Kidney (tissue), 14 donors: Measurements from ENCODE around the gene CIITA. TPM values are rescaled to one million over a fixed set of nuclear protein-coding genes. Genes with fewer than 3 reads are reported as not detected.

Experiments used
- DNase-seq, 5 donors: peaks; one replicate each; pipeline ENCODE4 v3.0.0-alpha.2; 2013 to 2020
- FAIRE-seq: peaks from 2 replicates; lab custom pipeline; 2012; peaks lifted over from hg19 to GRCh38; lab: Jason Lieb, UNC
- H3K27ac ChIP-seq, 2 donors: one replicate each; pipeline ENCODE4 v1.7.0; 2013; ENCODE audit warnings: low read depth in 2 of 2, low read length in 2 of 2, inconsistent platforms in 1 of 2
- H3K27me3 ChIP-seq: one replicate; pipeline ENCODE4 v1.7.1; 2013; ENCODE audit warnings: low read length, inconsistent platforms; ENCODE audit not compliant: control insufficient read depth, insufficient read depth
- H3K36me3 ChIP-seq, 3 donors: one replicate each; pipeline versions ENCODE4 v1.7.0 to v1.7.1; 2013; ENCODE audit warnings: low read length in 3 of 3, control low read depth in 1 of 3, inconsistent platforms in 1 of 3; ENCODE audit not compliant: insufficient read depth in 3 of 3, control insufficient read depth in 2 of 3
- H3K4me1 ChIP-seq, 3 donors: one replicate each; pipeline versions ENCODE4 v1.7.0 to v1.7.1; 2013; ENCODE audit warnings: low read length in 3 of 3, inconsistent platforms in 1 of 3, low read depth in 1 of 3; ENCODE audit not compliant: control insufficient read depth in 2 of 3, insufficient read depth in 2 of 3
- H3K4me3 ChIP-seq, 3 donors: one replicate each; pipeline versions ENCODE4 v1.7.0 to v1.8.1; 2013; ENCODE audit warnings: low read length in 3 of 3, control low read depth in 1 of 3, inconsistent platforms in 1 of 3
- H3K9ac ChIP-seq, 3 donors: one replicate each; pipeline versions ENCODE4 v1.7.0 to v1.7.1; 2013; ENCODE audit warnings: low read length in 3 of 3, control low read depth in 1 of 3, inconsistent platforms in 1 of 3
- H3K9me3 ChIP-seq, 3 donors: one replicate each; pipeline versions ENCODE4 v1.7.0 to v1.7.1; 2013; ENCODE audit warnings: low read length in 3 of 3, control low read depth in 1 of 3, inconsistent platforms in 1 of 3; ENCODE audit not compliant: control insufficient read depth in 2 of 3, insufficient read depth in 1 of 3
- CTCF ChIP-seq: IDR thresholded peaks from 3 replicates; pipeline ENCODE4 v1.5.1; 2012; ENCODE audit warnings: mild to moderate bottlenecking, moderate library complexity, borderline replicate concordance; ENCODE audit not compliant: insufficient read depth; ENCODE audit errors: extremely low read depth
- intact Hi-C: fragments of 100-400 bp; cut with DNase I; formaldehyde crosslinking; loops from one replicate; pipeline ENCODE4 v1.11.1; 2022
- polyA plus RNA-seq: library from polyadenylated mRNA; stranded (reverse); fragments of 350-450 nt; fragmentation: Illumina TruSeq; extraction: RNeasy Lipid Tissue Mini Kit (QIAGEN cat#74804); gene quantifications from one replicate; pipeline ENCODE4 v1.2.3, GENCODE V29; 2014; ENCODE audit warnings: low read depth, low replicate concordance; ENCODE audit not compliant: insufficient read depth
- total RNA-seq: library from RNA; stranded (reverse); fragmentation: NEBNext Ultra II Directional; extraction: Animal tissue kit (Norgen Biotek cat#: 25700); gene quantifications from one replicate; pipeline ENCODE4 v1.2.1, GENCODE V29; 2021
- donor health status: control.
- donor health status: control.
- donor health status: control.
- donor health status: control.
- donor health status: control.
- donor health status: DM: yes; HTN: yes; CAD: no.
- donor health status: Normal renal cell carcinoma (clear cell type).

The CIITA gene
- total and polyA plus RNA-seq, 2 donors from 2014 or later, result 8.3 to 50.5 TPM

GRCh38 chr16:10852286-10852685 lies 24.7 kb upstream of the CIITA start:
- H3K9me3 ChIP-seq, result no peaks in the 10 kb centered on the region
- FAIRE-seq (no peak), DNase-seq (no peak)
- intact Hi-C loops, result no loop called here
- no peak overlapping the region for H3K4me3 ChIP-seq
- H3K36me3 ChIP-seq, result no peaks in the 10 kb centered on the region
- no peak overlapping the region for H3K9ac ChIP-seq
- no peaks in the 10 kb centered on the region for H3K27me3 ChIP-seq
- H3K4me1 ChIP-seq, result no peaks in the 10 kb centered on the region
- H3K27ac ChIP-seq, result no peak overlapping the region
- TF ChIP-seq CTCF, result no peak

GRCh38 chr16:10852948-10853347 lies 24.1 kb upstream of the CIITA start:
- TF ChIP-seq CTCF, result no peak
- DNase-seq (no peak), FAIRE-seq (no peak)
- no peak overlapping the region for H3K4me3 ChIP-seq
- intact Hi-C loops, result no loop called here
- no peaks in the 10 kb centered on the region for H3K36me3 ChIP-seq
- no peaks in the 10 kb centered on the region for H3K9me3 ChIP-seq
- no peak overlapping the region for H3K27ac ChIP-seq
- H3K9ac ChIP-seq, result no peak overlapping the region
- no peaks in the 10 kb centered on the region for H3K4me1 ChIP-seq
- H3K27me3 ChIP-seq, result no peaks in the 10 kb centered on the region

- no peaks in the 10 kb centered on the region for H3K27me3 ChIP-seq
- no peak for FAIRE-seq
- DNase-seq, result no peak
- intact Hi-C loops, result no loop called here
- H3K36me3 ChIP-seq, result no peaks in the 10 kb centered on the region
- no peak overlapping the region for H3K4me3 ChIP-seq
- H3K27ac ChIP-seq, result no peak overlapping the region
- no peak for TF ChIP-seq CTCF
- no peaks in the 10 kb centered on the region for H3K4me1 ChIP-seq
- no peak overlapping the region for H3K9ac ChIP-seq
- no peaks in the 10 kb centered on the region for H3K9me3 ChIP-seq
Observed at GRCh38 chr16:10856042-10856441, 21.0 kb upstream of the CIITA start.

- no peaks in the 10 kb centered on the region for H3K36me3 ChIP-seq
- TF ChIP-seq CTCF, result no peak
- H3K4me3 ChIP-seq, result no peak overlapping the region
- intact Hi-C loops, result no loop called here
- H3K9me3 ChIP-seq, result no peaks in the 10 kb centered on the region
- DNase-seq (no peak), FAIRE-seq (no peak)
- no peak overlapping the region for H3K27ac ChIP-seq
- no peaks in the 10 kb centered on the region for H3K4me1 ChIP-seq
- H3K27me3 ChIP-seq, result no peaks in the 10 kb centered on the region
- H3K9ac ChIP-seq, result no peak overlapping the region
Observed at GRCh38 chr16:10858203-10858602, 18.8 kb upstream of the CIITA start.
